ENCODE data around the gene DIDO1.
A peak's percentile ranks its signal among the peaks of the same experiment; 100 is the strongest.
"Not testable (repeated sequence)": the region's sequence is repeated elsewhere in the genome, so short reads cannot be mapped to it uniquely, and the experiment has no call there.

Gene DIDO1

GRCh38 chr20:62879275-62880146, 46.8 kb downstream of the DIDO1 start:
- DNase-seq (ENCODE audit: low read depth), result no peak

- DNase-seq (ENCODE audit: low read depth), result no peak
These were observed 47.9 kb downstream of the DIDO1 start for GRCh38 chr20:62878244-62879038.

- no peak for DNase-seq (ENCODE audit: low read depth)
These were observed 49.1 kb downstream of the DIDO1 start for GRCh38 chr20:62876902-62877816.

- DNase-seq (ENCODE audit: low read depth), result no peak
These were observed 49.8 kb downstream of the DIDO1 start for GRCh38 chr20:62876501-62876901.

- peak; percentile 53 for DNase-seq (ENCODE audit: low read depth)
These were observed 50.6 kb downstream of the DIDO1 start for GRCh38 chr20:62875419-62876361.

- no peak for DNase-seq (ENCODE audit: low read depth)
These were observed 51.4 kb downstream of the DIDO1 start for GRCh38 chr20:62874964-62875344.

- DNase-seq (ENCODE audit: low read depth), result not testable (repeated sequence)
These were observed 52.6 kb downstream of the DIDO1 start for GRCh38 chr20:62873681-62874031.

GRCh38 chr20:62873280-62873679, 53.0 kb downstream of the DIDO1 start:
- DNase-seq (ENCODE audit: low read depth), result no peak

GRCh38 chr20:62872862-62873261, 53.4 kb downstream of the DIDO1 start:
- no peak for DNase-seq (ENCODE audit: low read depth)

GRCh38 chr20:62872184-62872847, 54.0 kb downstream of the DIDO1 start:
- no peak for DNase-seq (ENCODE audit: low read depth)

GRCh38 chr20:62864207-62864606, 62.1 kb downstream of the DIDO1 start:
- DNase-seq (ENCODE audit: low read depth), result no peak

- DNase-seq (ENCODE audit: low read depth), result peak; percentile 68
These were observed 64.5 kb downstream of the DIDO1 start, which contains the start of gene TCFL5 for GRCh38 chr20:62861726-62862336. TSS of gene TCFL5 (minus strand) at chr20:62861822. CDS start at chr20:62861670, 152 bp downstream.

- no peak for DNase-seq (ENCODE audit: low read depth)
These were observed 65.2 kb downstream of the DIDO1 start for GRCh38 chr20:62860924-62861691.

GRCh38 chr20:62860391-62860923, 65.8 kb downstream of the DIDO1 start:
- DNase-seq (ENCODE audit: low read depth), result no peak

- no peak for DNase-seq (ENCODE audit: low read depth)
These were observed 66.6 kb downstream of the DIDO1 start for GRCh38 chr20:62859721-62860120.

GRCh38 chr20:62858058-62858830, 68.1 kb downstream of the DIDO1 start:
- DNase-seq (ENCODE audit: low read depth), result no peak

- no peak for DNase-seq (ENCODE audit: low read depth)
These were observed 69.2 kb downstream of the DIDO1 start for GRCh38 chr20:62856931-62857619.
